HL-60 (cell line): ENCODE results near the gene RTN4.

Experiments
- DNase-seq, 2 experiments: peaks; one replicate each; pipeline ENCODE4 v3.0.0-alpha.2; 2010 to 2020; ENCODE audit warnings: low read depth in 1 of 2, low spot score in 1 of 2
- H3K27ac ChIP-seq: fragments of 250-450 bp; sonication (Bioruptor Pico); replicated peaks from 2 replicates; pipeline ENCODE4 v1.5.1; 2020; ENCODE audit warnings: mild to moderate bottlenecking, moderate library complexity
- H3K27me3 ChIP-seq: fragments of 250-450 bp; sonication (Bioruptor Pico); 2 replicates; pipeline ENCODE4 v1.5.1; 2021; ENCODE audit warnings: mild to moderate bottlenecking, moderate library complexity; ENCODE audit not compliant: insufficient read depth, poor library complexity, severe bottlenecking
- H3K4me3 ChIP-seq: replicated peaks from 2 replicates; pipeline ENCODE4 v1.5.1; 2011; ENCODE audit warnings: mild to moderate bottlenecking, control low read depth, low read length; ENCODE audit not compliant: insufficient read depth
- GABPA ChIP-seq: IDR thresholded peaks from 2 replicates; pipeline ENCODE4 v1.6.1; 2012; ENCODE audit warnings: low read depth
- POLR2AphosphoS5 ChIP-seq: IDR thresholded peaks from 2 replicates; pipeline ENCODE4 v1.6.1; 2012; ENCODE audit warnings: low read depth
- SPI1 ChIP-seq: IDR thresholded peaks from 2 replicates; pipeline ENCODE4 v1.6.1; 2012; ENCODE audit warnings: low read depth, mild to moderate bottlenecking, borderline replicate concordance
- TF ChIP-seq, protein P1 (sequence below): IDR thresholded peaks from 2 replicates; pipeline ENCODE4 v1.6.1; 2012; ENCODE audit warnings: low read depth; ENCODE audit not compliant: insufficient replicate concordance
- TF ChIP-seq, protein P2 (sequence below): IDR thresholded peaks from one replicate; pipeline ENCODE4 v1.5.1; 2011; ENCODE audit warnings: low read length, control low read depth, inconsistent platforms; ENCODE audit not compliant: insufficient read depth

The RTN4 gene

DNA sequence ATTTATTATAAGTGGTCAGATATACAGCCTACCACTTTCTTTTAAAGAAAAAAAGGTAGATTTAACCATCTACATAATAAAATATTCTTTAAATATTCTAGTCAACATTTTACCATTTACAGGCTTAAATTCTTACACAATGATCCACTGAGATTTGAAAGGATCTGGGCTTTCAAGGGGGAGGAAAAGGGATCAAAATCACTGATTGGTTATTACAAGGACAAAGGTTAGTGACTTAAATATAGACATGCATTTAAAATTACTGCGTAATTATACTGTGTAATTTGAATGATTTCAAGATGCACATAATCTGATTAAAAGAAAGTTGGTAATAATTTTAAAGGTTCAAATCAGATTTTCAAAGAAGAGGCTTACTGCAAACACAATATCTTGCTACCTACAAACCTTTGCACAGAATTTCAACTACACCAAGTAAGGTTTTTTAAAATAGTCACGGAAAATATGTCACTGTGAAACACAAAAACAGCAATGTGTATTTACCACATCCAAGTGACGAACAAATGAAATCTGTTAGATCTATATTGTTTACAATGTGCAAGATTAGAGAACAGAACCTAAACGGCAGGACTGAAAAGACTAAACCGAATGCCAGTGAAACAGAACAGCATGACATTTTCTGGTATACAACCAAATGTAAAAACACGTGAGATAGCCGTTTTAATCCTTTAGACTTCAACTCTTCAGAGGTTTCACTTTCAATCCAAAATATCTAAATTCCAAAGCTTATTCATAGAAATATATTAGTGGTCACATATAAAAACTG lies 40.8 kb downstream of the RTN4 start:
- TF ChIP-seq, protein P1, sequence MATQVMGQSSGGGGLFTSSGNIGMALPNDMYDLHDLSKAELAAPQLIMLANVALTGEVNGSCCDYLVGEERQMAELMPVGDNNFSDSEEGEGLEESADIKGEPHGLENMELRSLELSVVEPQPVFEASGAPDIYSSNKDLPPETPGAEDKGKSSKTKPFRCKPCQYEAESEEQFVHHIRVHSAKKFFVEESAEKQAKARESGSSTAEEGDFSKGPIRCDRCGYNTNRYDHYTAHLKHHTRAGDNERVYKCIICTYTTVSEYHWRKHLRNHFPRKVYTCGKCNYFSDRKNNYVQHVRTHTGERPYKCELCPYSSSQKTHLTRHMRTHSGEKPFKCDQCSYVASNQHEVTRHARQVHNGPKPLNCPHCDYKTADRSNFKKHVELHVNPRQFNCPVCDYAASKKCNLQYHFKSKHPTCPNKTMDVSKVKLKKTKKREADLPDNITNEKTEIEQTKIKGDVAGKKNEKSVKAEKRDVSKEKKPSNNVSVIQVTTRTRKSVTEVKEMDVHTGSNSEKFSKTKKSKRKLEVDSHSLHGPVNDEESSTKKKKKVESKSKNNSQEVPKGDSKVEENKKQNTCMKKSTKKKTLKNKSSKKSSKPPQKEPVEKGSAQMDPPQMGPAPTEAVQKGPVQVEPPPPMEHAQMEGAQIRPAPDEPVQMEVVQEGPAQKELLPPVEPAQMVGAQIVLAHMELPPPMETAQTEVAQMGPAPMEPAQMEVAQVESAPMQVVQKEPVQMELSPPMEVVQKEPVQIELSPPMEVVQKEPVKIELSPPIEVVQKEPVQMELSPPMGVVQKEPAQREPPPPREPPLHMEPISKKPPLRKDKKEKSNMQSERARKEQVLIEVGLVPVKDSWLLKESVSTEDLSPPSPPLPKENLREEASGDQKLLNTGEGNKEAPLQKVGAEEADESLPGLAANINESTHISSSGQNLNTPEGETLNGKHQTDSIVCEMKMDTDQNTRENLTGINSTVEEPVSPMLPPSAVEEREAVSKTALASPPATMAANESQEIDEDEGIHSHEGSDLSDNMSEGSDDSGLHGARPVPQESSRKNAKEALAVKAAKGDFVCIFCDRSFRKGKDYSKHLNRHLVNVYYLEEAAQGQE = no peak
- TF ChIP-seq SPI1 (no peak), GABPA (no peak), POLR2AphosphoS5 (no peak)
- TF ChIP-seq, protein P2, sequence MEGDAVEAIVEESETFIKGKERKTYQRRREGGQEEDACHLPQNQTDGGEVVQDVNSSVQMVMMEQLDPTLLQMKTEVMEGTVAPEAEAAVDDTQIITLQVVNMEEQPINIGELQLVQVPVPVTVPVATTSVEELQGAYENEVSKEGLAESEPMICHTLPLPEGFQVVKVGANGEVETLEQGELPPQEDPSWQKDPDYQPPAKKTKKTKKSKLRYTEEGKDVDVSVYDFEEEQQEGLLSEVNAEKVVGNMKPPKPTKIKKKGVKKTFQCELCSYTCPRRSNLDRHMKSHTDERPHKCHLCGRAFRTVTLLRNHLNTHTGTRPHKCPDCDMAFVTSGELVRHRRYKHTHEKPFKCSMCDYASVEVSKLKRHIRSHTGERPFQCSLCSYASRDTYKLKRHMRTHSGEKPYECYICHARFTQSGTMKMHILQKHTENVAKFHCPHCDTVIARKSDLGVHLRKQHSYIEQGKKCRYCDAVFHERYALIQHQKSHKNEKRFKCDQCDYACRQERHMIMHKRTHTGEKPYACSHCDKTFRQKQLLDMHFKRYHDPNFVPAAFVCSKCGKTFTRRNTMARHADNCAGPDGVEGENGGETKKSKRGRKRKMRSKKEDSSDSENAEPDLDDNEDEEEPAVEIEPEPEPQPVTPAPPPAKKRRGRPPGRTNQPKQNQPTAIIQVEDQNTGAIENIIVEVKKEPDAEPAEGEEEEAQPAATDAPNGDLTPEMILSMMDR = no peak
- Histone ChIP-seq H3K4me3 (no peak overlapping the region), H3K27ac (peak overlapping the region; percentile 42), H3K27me3 (no peaks in the 10 kb centered on the region)
- DNase-seq = no peak

DNA sequence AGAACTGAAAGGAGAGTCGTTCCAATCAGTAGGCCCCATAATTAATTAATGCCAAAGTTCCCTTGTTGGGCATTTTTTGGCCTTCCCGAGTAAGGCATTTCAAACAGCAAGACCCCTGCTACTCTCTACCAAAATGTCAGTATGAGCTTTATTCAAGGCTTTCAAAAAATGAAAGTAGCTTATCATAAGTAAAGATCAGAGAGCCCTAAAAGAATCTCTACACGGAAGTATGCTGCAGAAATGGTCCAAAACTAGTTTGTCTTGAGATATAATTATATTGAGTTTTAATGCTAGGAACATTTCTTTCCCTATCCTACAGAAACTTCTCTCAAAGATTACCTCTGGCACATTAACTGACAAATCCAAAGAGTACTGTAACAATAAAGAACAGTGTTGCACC lies 43.9 kb downstream of the RTN4 start:
- DNase-seq = no peak
- H3K27me3 ChIP-seq = no peaks in the 10 kb centered on the region
- no peak for TF ChIP-seq SPI1
- no peak for TF ChIP-seq GABPA
- TF ChIP-seq POLR2AphosphoS5 = no peak
- TF ChIP-seq, protein P2 = no peak
- TF ChIP-seq, protein P1 = no peak
- H3K4me3 ChIP-seq = no peak overlapping the region
- no peak overlapping the region for H3K27ac ChIP-seq

DNA sequence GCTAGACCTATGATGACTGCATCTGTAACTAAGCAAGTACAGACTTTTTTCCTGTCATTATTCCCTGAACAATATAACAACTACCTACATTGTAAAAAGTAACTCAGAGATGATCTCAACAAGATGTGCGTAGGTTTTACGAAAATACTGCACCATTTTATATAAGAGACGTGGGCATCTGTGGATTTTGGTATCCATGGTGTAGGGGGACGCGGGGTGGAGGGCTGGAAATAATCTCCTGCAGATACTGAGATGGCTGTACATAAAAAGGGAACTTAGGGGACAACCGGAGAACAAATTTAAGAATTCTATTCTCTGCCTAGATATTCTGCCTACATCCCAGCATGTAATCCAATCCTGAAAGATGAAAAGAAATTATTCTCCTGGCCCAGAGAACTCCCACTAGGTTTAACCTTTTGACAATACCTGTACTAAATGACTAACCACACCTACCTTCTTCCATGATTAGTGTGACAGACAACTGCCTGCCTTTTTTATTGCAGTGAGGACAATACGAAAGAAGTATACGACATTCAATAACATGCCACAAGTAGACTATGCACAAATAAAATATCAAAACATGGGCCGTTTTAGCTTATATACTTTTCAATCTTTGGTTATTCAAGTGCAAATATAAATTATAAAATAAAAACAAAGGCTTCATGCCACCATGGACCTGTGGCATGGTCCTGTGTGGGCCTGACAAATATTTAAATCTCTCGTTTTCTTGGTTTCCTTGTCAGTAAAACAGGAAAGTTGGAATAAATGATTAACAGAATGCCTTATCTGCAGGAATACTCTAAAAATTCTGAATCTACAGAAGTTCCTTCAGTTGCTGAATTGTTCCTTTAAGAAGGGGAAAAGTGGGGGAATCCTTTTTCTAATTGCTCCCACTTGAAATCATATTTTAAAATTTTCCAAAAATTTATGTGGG lies 46.3 kb downstream of the RTN4 start:
- TF ChIP-seq, protein P1 = no peak
- TF ChIP-seq POLR2AphosphoS5 (no peak), GABPA (no peak), SPI1 (no peak)
- TF ChIP-seq, protein P2 = no peak
- Histone ChIP-seq H3K27me3 (no peaks in the 10 kb centered on the region), H3K27ac (no peak overlapping the region), H3K4me3 (no peak overlapping the region)
- DNase-seq = no peak
